ENCODE data around the gene ITGB2.

The ITGB2 gene

GRCh38 chr21:44951186-44951915 is 30.7 kb upstream of the ITGB2 start:
- Histone ChIP-seq H3K4me3 (ENCODE audit: severe bottlenecking) (no peak overlapping the region), H3K36me3 (ENCODE audit: low read depth) (peaks cover 31% of the 10 kb centered on the region), H3K27ac (ENCODE audit: poor library complexity, severe bottlenecking) (no peak overlapping the region), H3K4me1 (ENCODE audit: insufficient read depth, poor library complexity, severe bottlenecking) (peaks cover 8% of the 10 kb centered on the region), H3K9me3 (ENCODE audit: severe bottlenecking) (no peaks in the 10 kb centered on the region), H3K27me3 (ENCODE audit: insufficient read depth, poor library complexity, severe bottlenecking) (no peaks in the 10 kb centered on the region)
- no peak for DNase-seq (ENCODE audit: low spot score)
- no peak for ATAC-seq (ENCODE audit: low read depth)
- TF ChIP-seq CTCF (IDR thresholded peaks at IDR 0.05; ENCODE audit: poor library complexity, severe bottlenecking) = no peak

DNA sequence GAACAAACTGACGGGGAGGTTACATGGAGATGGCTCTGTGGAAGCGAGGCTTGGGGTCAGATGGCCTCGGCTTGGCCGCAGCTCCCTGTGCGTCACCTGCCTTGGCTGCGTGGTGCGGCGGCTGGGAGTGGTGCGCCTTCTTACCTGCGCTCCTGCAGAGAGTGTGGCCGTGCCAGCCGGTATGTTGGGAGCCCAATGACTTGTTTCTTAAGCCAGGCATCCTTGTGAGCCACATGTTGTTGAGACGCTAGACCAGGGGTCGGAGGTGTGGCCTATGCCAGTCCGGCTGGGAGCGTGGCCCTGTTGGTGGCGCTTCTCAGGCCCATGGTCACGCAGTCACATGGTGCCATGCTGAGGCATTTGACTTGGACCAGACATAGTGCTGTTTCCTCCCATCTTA is 29.7 kb upstream of the ITGB2 start:
- Histone ChIP-seq H3K27ac (ENCODE audit: poor library complexity, severe bottlenecking) (no peak overlapping the region), H3K9me3 (ENCODE audit: severe bottlenecking) (no peaks in the 10 kb centered on the region), H3K36me3 (ENCODE audit: low read depth) (peaks cover 25% of the 10 kb centered on the region), H3K4me1 (ENCODE audit: insufficient read depth, poor library complexity, severe bottlenecking) (peaks cover 8% of the 10 kb centered on the region), H3K4me3 (ENCODE audit: severe bottlenecking) (no peak overlapping the region), H3K27me3 (ENCODE audit: insufficient read depth, poor library complexity, severe bottlenecking) (no peaks in the 10 kb centered on the region)
- ATAC-seq (ENCODE audit: low read depth) (no peak), DNase-seq (ENCODE audit: low spot score) (no peak)
- no peak for TF ChIP-seq CTCF (IDR thresholded peaks at IDR 0.05; ENCODE audit: poor library complexity, severe bottlenecking)

DNA sequence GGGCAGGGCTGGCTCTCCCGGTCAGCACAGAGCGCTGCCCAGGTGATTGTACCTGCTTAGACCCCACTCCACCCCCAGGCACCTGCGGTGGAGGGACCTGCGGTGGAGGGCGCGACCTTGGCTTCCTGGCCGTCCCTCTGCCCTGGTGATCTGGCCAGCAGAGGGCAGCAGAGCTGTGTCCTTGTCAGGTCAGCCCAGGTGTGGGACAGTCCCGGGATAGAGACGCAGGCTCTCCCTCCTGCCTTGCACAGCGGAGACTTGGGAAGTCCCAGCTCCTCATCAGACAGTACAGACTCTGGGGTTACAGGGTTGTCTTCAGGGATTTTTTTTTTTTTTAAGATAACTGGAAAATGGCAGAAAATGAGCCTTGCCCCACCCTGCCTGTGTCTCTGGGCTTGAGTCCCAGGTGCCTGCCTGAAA is 29.1 kb upstream of the ITGB2 start:
- TF ChIP-seq CTCF (IDR thresholded peaks at IDR 0.05; ENCODE audit: poor library complexity, severe bottlenecking) = peak; percentile 89
- H3K9me3 ChIP-seq (ENCODE audit: severe bottlenecking) = no peaks in the 10 kb centered on the region
- no peak for DNase-seq (ENCODE audit: low spot score)
- peaks cover 31% of the 10 kb centered on the region for H3K36me3 ChIP-seq (ENCODE audit: low read depth)
- H3K27ac ChIP-seq (ENCODE audit: poor library complexity, severe bottlenecking) = no peak overlapping the region
- H3K27me3 ChIP-seq (ENCODE audit: insufficient read depth, poor library complexity, severe bottlenecking) = no peaks in the 10 kb centered on the region
- ATAC-seq (ENCODE audit: low read depth) = peak; percentile 81
- H3K4me1 ChIP-seq (ENCODE audit: insufficient read depth, poor library complexity, severe bottlenecking) = peaks cover 8% of the 10 kb centered on the region
- H3K4me3 ChIP-seq (ENCODE audit: severe bottlenecking) = no peak overlapping the region

- H3K9me3 ChIP-seq (ENCODE audit: severe bottlenecking) = no peaks in the 10 kb centered on the region
- H3K4me3 ChIP-seq (ENCODE audit: severe bottlenecking) = no peak overlapping the region
- 0 out of 3 replicates have a peak, but pooled peaks have one; percentile 3 for ATAC-seq (ENCODE audit: low read depth)
- peaks cover 36% of the 10 kb centered on the region for H3K36me3 ChIP-seq (ENCODE audit: low read depth)
- no peak overlapping the region for H3K27ac ChIP-seq (ENCODE audit: poor library complexity, severe bottlenecking)
- TF ChIP-seq CTCF (IDR thresholded peaks at IDR 0.05; ENCODE audit: poor library complexity, severe bottlenecking) = no peak
- no peak for DNase-seq (ENCODE audit: low spot score)
- peaks cover 8% of the 10 kb centered on the region for H3K4me1 ChIP-seq (ENCODE audit: insufficient read depth, poor library complexity, severe bottlenecking)
- no peaks in the 10 kb centered on the region for H3K27me3 ChIP-seq (ENCODE audit: insufficient read depth, poor library complexity, severe bottlenecking)
Observed at GRCh38 chr21:44949161-44949778, 28.6 kb upstream of the ITGB2 start.

Data from RWPE2 (cell line).